RKO (cell line): ENCODE results near the gene CAPZB.
A peak's percentile ranks its signal among the peaks of the same experiment; 100 is the strongest.

Experiments
- DNase-seq: peaks from one replicate; pipeline ENCODE4 v3.0.0-alpha.2; 2016; ENCODE audit warnings: low spot score

CAPZB gene

DNA sequence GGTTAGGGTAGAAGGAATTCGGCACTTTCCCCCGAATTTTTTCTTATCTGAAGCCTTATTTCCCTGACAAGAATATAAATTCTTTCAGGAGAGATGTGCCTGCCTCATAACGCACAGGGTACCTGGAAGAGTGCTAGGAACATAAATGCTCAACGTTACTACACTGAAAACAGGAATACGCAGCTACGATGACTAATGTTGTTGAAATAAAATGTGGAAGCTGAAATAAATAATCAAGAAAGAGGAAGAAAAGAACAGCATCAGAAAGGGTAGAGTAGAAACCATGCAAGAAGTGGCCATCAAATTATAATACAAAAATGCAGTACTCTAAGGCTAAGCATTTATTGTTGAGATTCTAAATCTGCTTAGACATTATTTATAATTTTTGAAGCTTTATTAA, 139.3 kb downstream of the CAPZB start:
- no peak for DNase-seq

- DNase-seq = no peak
These were observed 139.9 kb downstream of the CAPZB start for GRCh38 chr1:19345391-19345790.

GRCh38 chr1:19344831-19345230, 140.5 kb downstream of the CAPZB start:
- DNase-seq = no peak

DNA sequence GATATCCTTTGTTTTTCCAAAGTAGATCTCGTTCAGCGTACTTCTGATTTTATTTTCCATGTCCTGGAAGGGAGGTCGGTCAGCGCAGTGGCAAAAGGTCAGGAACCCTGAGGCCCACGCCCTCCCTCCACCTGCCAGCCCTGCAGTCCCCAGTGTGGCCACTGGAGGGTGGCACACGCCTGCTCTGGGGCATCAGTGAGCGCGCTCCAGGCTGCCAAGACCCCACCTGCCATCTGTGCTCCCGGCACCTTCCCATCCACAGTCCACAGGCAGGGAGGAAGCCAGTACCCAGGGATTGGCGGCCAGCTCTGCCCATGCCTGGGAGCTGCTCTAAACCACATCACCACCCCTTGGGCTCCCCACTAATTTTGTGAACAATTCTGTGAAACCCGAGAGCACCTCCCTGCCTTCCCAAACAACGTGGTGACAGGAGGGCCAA, 140.9 kb downstream of the CAPZB start:
- peak; percentile 23 for DNase-seq

GRCh38 chr1:19343617-19344350, 141.6 kb downstream of the CAPZB start:
- DNase-seq = no peak

- DNase-seq = no peak
These were observed 142.3 kb downstream of the CAPZB start for GRCh38 chr1:19342894-19343616.

GRCh38 chr1:19342062-19342750, 143.1 kb downstream of the CAPZB start:
- DNase-seq = no peak

DNA sequence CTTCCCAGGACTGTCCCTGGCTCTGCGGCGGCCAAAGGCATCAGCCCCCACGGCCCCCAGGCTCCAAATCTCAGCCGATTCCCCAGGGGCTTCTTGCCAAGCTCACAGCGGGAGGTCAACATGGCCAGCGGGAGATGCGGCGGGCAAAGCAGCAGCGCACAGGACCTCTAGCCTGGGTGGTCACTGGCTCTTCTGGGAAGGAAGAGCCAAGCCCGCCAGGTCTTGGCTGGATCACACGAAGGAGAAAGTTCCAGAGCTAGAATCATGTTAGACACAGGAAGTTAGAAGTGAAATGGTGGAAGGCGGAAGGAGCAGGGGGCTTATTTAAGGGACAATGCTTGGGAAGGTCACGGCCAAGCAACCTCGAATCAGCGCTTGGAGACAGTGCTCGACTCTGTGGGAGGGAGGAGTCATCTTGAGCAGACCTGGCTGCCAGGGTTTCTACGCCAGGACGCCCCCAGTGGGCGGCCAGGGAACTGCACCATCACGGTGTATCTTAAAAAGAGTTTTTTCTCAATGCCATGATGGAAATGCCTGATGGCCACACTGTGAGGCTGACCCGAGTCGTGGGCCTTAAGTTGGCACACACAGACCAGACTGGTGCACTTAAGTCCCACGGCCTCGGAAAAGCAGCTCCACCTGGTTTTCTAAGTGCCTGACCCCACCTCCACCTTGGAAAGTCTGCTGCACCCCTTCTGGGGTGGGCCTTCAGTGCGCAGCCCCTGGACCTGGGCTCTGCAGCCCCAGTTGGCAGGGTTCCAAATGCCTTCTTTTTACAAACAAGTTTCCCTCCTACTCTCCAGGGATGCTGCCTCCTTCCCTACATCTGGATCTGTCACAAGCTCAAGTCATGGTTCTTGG, 143.9 kb downstream of the CAPZB start:
- peak; percentile 82 for DNase-seq

DNA sequence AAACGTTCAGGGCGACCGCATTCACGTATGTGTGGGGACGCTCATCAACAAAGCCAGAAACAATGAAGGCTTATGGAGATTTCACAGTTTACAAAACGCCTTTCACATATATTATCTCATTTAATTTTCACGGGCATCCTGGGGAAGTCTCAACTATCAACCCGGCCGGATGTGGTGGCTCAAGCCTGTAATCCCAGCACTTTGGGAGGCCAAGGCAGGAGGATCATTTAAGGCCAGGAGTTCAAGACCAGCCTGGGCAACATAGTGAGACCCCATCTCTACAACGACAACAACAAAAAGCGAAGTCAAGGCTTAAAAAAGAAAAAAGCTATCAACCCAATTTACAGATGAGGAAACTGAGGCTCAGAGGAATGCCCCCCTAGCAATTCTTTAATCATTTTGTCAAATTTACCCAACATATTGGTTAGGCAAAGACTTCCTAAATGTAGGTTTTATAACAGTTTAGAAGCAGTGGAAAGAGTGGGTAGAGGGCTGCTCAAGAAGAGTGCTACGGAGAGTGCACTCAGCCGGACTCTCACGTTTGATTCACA, 144.9 kb downstream of the CAPZB start:
- DNase-seq = no peak

DNA sequence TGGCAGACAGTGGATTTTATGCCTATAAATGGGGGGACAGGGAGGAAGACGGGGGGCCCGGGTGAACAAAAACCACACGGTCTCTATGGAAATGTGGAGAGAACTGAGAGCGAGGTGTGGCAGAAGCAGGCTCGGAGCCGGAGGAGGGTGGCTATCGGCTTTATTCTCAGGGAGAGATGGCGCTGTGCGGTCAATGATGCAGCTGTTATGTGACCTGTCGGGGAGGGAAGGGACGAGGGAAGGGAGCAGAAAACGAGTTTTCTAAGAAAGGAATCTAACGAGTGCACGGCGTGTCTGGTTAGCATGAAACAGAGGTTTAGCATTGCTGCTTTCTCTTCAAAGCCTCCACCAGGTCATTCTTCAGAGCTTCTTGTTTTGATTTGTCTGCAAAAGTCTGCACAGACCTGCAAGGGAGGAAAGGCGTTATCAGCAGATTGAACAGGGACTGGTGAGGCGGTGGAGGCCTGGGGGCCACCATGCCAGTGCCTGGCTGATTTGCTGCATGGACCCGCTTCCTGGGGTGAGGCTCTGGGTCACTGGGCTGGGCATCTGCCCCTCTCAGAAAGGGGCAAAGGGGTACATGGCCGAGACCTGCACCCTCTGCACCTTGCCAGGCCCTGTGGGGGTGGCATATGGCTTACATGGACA, 146.0 kb downstream of the CAPZB start:
- no peak for DNase-seq

DNA sequence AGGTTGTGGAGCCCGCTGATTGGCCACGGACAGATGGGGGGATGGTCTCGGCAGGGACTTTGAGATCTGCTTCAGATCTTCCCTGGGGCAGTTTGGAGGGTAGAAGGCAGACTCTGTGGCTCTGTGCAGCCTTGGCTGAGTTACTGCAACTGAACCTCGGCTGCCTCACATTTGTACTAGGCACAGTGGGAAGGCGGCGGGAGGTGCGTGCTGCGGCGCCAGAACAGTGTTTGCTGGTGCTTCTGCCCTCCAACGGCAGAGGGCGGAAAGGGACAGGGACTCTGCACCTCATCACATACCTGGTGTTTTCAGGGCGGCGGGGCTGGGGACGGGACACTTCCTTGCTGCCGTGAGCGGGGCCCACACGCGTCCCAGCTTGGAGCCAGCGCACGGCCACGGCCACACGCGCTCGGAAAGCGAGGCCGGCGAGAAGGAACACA, 147.0 kb downstream of the CAPZB start:
- no peak for DNase-seq

DNA sequence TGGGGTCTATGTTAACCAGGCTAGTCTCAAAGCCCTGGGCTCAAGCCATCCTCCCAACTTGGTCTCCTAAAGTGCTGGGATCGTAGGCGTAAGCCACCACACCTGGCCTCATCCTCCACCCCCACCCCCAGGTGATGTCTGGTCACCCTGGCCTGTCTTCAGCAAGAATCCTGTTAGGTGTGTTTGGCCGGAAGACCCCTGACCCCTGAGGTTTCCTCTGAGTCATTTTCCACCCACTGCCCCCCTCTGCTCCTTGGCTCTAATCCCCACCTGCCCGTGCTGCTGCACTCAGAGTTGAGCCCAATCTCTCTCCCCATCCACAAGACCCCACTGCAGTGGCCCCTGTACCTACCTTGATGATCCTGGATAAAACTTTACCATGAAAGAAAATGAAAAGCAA, 148.1 kb downstream of the CAPZB start:
- no peak for DNase-seq

DNA sequence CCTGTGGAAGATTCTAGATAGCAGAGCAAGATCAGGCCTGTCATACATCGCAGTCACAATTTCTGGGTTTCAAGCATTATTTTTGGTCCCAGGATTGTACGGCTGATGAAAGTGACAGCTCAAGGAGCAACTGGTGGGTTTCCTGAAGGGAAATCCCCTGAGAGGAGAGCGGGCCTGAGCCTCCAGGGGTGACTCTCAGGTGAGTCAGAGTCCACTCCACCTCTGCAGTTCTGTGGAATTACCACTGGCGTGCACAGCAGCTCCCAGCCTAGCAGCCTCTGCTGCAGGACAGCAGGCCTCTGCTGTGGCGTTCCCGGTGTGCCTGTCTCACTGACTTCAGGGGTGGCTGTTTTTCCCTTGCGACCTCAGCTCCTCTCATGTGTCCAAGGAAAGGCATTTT, 148.8 kb downstream of the CAPZB start:
- DNase-seq = peak; percentile 52

DNA sequence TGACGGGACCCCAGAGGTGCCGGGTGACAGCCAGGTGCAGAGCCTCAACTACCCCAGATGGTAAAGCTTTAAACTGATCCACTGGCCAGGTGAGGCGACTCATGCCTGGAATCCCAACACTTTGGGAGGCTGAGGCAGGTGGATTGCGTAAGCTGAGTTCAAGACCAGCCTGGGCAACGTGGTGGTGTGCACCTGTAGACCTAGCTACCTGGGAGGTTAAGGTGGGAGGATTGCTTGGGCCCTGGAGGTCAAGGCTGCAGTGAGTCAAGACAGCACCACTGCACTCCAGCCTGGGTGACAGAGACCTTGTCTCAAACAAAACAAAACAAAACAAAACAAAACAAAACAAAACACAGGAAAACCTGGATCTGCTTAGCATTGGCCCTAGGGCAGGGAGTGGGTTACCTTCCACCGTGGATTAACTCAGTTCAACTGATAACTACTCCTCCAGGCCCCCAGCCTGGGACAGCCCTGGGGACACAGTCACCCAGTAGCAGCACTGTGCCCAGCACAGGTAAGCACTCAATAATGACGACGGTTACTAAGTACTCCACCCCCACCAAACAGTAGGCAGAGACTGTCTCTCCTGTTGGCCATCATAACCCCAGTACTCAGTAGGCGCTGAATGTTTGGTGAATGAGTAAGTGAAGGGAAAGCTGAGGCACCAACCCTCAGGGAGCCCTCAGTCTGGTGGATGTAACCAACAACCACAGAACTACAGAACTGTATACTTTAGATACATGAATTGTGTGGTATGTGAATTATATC, 151.6 kb downstream of the CAPZB start:
- peak; percentile 17 for DNase-seq

DNA sequence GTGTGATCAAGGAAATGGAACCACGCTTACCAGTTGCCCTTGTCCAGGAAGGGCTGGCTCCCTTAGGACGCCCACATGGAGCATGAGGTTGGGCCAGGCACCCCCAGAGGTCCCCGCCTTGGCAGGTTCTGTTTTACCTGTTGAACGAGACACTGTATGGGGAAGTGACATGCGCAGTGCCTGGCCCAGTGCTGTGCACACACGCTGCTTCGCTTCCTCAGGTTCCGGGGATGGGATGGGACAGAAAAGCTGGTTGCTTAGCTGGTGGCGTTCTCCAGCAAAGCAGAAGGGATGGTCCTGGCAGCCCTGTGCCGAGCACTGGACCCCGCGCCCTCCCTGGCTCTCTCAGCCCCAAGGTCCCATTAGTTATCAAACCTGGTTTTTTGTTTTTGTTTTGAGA, 152.5 kb downstream of the CAPZB start:
- DNase-seq = no peak

DNA sequence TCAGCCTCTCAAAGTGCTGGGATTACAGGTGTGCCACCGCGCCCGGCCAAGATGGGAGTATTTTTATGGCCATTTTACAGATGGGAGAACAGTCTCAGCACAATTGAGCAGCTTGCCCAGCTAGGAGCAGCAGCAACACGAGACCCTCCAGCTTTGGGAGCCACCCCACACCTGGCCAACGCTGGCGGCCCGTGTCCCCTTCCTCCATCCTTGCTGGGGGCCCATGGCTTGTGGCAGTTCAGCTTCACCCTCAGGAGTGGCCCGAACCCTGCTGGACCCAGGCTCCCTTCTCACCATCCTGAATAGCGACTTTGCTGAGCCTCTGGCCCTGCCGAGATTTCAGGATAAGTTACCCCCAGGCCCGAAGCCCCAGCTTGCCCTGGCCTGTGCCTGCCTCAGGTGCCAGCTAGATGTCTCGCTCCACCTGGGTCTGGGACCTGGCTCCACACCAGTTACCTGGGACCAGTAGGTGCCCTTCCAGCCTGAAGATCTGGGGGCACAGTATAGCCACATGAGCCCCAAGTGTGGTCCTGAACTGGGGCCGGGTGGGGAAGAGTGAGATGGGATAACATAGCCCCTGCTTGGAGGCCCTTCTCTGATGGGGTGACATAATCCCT, 154.0 kb downstream of the CAPZB start:
- DNase-seq = no peak

DNA sequence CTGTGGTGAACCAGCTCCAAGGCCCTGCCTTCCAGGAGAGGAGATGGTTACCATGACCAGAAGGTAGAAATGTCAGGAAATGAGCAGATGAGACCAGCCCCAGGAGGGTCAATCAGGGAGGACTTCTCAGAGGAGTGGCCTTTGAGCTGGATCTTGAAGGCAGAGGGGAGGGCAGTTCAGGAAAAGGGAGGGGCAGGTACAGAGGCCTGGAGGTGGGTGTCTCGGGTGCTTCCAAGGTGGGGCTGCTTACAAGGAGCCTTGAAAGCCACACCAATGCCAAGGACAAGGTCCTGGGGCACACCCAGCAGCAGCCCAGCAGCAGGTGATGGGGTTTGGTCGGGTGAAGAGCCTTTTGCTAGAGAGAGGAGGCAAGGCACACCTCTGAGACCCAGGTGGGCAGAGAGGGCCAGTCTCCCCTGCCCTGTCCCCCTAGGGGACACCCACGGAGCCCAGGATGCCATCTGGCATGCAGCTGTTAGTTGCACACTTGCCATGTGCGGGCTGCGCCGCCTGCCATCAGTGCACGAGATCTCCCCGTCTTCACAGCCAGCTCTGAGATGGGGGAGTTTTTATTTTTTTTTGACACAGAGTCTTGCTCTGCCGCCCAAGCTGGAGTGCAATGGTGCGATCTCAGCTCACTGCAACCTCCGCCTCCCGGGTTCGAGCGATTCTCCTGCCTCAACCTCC, 154.7 kb downstream of the CAPZB start:
- DNase-seq = no peak

- no peak for DNase-seq
These were observed 155.7 kb downstream of the CAPZB start for GRCh38 chr1:19329611-19330010.

GRCh38 chr1:19329188-19329587, 156.2 kb downstream of the CAPZB start:
- DNase-seq = no peak
